H9 (cell line): ENCODE results near the gene TCN2. TPM values are rescaled to one million over a fixed set of nuclear protein-coding genes. Genes with fewer than 3 reads are reported as not detected.

Experiments used
- DNase-seq: peaks from one replicate; pipeline ENCODE4 v3.0.0-alpha.2; 2017
- H2AFZ ChIP-seq: one replicate; pipeline ENCODE4 v1.6.1; 2013; ENCODE audit warnings: mild to moderate bottlenecking, low read length, control low read depth, moderate library complexity
- H2AK5ac ChIP-seq: 2 replicates; pipeline ENCODE4 v1.6.1; 2013; ENCODE audit warnings: low read length, control low read depth, mixed read lengths; ENCODE audit not compliant: insufficient read length
- H2BK120ac ChIP-seq: one replicate; pipeline ENCODE4 v1.6.1; 2013; ENCODE audit warnings: low read depth, mild to moderate bottlenecking, low read length, control low read depth, inconsistent platforms; ENCODE audit not compliant: poor library complexity, severe bottlenecking
- H2BK12ac ChIP-seq: 2 replicates; pipeline ENCODE4 v1.6.1; 2013; ENCODE audit warnings: low read length, control low read depth, mixed read lengths, low read depth; ENCODE audit not compliant: insufficient read length
- H2BK15ac ChIP-seq: 2 replicates; pipeline ENCODE4 v1.6.1; 2013; ENCODE audit warnings: low read depth, low read length, control low read depth
- H2BK20ac ChIP-seq: one replicate; pipeline ENCODE4 v1.6.1; 2013; ENCODE audit warnings: low read depth, mild to moderate bottlenecking, low read length, control low read depth, inconsistent platforms; ENCODE audit not compliant: poor library complexity, severe bottlenecking
- H2BK5ac ChIP-seq: 2 replicates; pipeline ENCODE4 v1.6.1; 2013; ENCODE audit warnings: low read length, control low read depth, mixed read lengths; ENCODE audit not compliant: insufficient read length
- H3K14ac ChIP-seq: 2 replicates; pipeline ENCODE4 v1.6.1; 2013; ENCODE audit warnings: low read length, control low read depth; ENCODE audit not compliant: insufficient read depth
- H3K18ac ChIP-seq: 2 replicates; pipeline ENCODE4 v1.6.1; 2013; ENCODE audit warnings: low read depth, mild to moderate bottlenecking, mixed read lengths, low read length, control low read depth; ENCODE audit not compliant: insufficient read length
- H3K23ac ChIP-seq: 2 replicates; pipeline ENCODE4 v1.6.1; 2013; ENCODE audit warnings: low read length, control low read depth, mixed read lengths, low read depth; ENCODE audit not compliant: insufficient read length
- H3K23me2 ChIP-seq: 2 replicates; pipeline ENCODE4 v1.6.1; 2013; ENCODE audit warnings: low read depth, mild to moderate bottlenecking, mixed read lengths, low read length, control low read depth; ENCODE audit not compliant: insufficient read length, poor library complexity, severe bottlenecking
- H3K27ac ChIP-seq: 2 replicates; pipeline ENCODE4 v1.5.1; 2013; ENCODE audit warnings: low read length, control low read depth, mixed read lengths, low read depth; ENCODE audit not compliant: insufficient read length
- H3K27me3 ChIP-seq: 2 replicates; pipeline ENCODE4 v1.6.1; 2013; ENCODE audit warnings: low read length, control low read depth, inconsistent platforms; ENCODE audit not compliant: insufficient read depth
- H3K4ac ChIP-seq: 2 replicates; pipeline ENCODE4 v1.6.1; 2013; ENCODE audit warnings: low read depth, mild to moderate bottlenecking, control low read depth, inconsistent platforms, low read length, moderate library complexity
- H3K4me1 ChIP-seq: 2 replicates; pipeline ENCODE4 v1.6.1; 2013; ENCODE audit warnings: low read length, control low read depth, inconsistent platforms; ENCODE audit not compliant: insufficient read depth
- H3K4me2 ChIP-seq: 2 replicates; pipeline ENCODE4 v1.6.1; 2013; ENCODE audit warnings: low read length, control low read depth, mixed read lengths; ENCODE audit not compliant: insufficient read length, insufficient read depth
- H3K56ac ChIP-seq: 2 replicates; pipeline ENCODE4 v1.6.1; 2013; ENCODE audit warnings: low read depth, mild to moderate bottlenecking, mixed read lengths, low read length, control low read depth; ENCODE audit not compliant: insufficient read length
- H3K79me1 ChIP-seq: 2 replicates; pipeline ENCODE4 v1.6.1; 2013; ENCODE audit warnings: low read depth, mild to moderate bottlenecking, moderate library complexity, low read length, control low read depth, inconsistent platforms; ENCODE audit not compliant: insufficient read depth, poor library complexity, severe bottlenecking
- H3K79me2 ChIP-seq: 2 replicates; pipeline ENCODE4 v1.6.1; 2013; ENCODE audit warnings: low read length, control low read depth, inconsistent platforms; ENCODE audit not compliant: insufficient read depth
- H3K9ac ChIP-seq: 2 replicates; pipeline ENCODE4 v1.6.1; 2013; ENCODE audit warnings: low read length, control low read depth, mixed read lengths; ENCODE audit not compliant: insufficient read length; ENCODE audit errors: extremely low read depth
- H3K9me3 ChIP-seq: one replicate; pipeline ENCODE4 v1.6.1; 2013; ENCODE audit warnings: low read depth, low read length, inconsistent platforms; ENCODE audit not compliant: control insufficient read depth
- H3T11ph ChIP-seq: one replicate; pipeline ENCODE4 v1.6.1; 2013; ENCODE audit warnings: mild to moderate bottlenecking, low read length, control low read depth, inconsistent platforms
- H4K20me1 ChIP-seq: one replicate; pipeline ENCODE4 v1.6.1; 2013; ENCODE audit not compliant: control insufficient read depth, insufficient read length, insufficient read depth
- H4K5ac ChIP-seq: 2 replicates; pipeline ENCODE4 v1.6.1; 2013; ENCODE audit warnings: low read depth, mild to moderate bottlenecking, mixed read lengths, low read length, control low read depth; ENCODE audit not compliant: insufficient read length
- H4K8ac ChIP-seq: replicated peaks from 2 replicates; pipeline ENCODE4 v1.6.1; 2013; ENCODE audit warnings: low read length, control low read depth, mixed read lengths, low read depth; ENCODE audit not compliant: insufficient read length
- H4K91ac ChIP-seq: 2 replicates; pipeline ENCODE4 v1.6.1; 2013; ENCODE audit warnings: low read depth, mild to moderate bottlenecking, moderate library complexity, mixed read lengths, low read length, control low read depth; ENCODE audit not compliant: insufficient read length
- H3K27ac Mint-ChIP-seq, 3 experiments: 2 replicates in 2 of 3; 3 replicates in 1 of 3; pipeline ENCODE4 v1.8.0; 2020 to 2021; ENCODE audit warnings: mixed read lengths in 3 of 3, mild to moderate bottlenecking in 1 of 3, moderate library complexity in 1 of 3
- H3K27me3 Mint-ChIP-seq: 2 replicates; pipeline ENCODE4 v1.8.0; 2021; ENCODE audit warnings: low read depth, mild to moderate bottlenecking, moderate library complexity, mixed read lengths
- H3K36me3 Mint-ChIP-seq, 3 experiments: 2 replicates in 2 of 3; 3 replicates in 1 of 3; pipeline ENCODE4 v1.8.0; 2020 to 2021; ENCODE audit warnings: low read depth in 3 of 3, mixed read lengths in 3 of 3; ENCODE audit not compliant: insufficient read depth in 1 of 3
- H3K4me1 Mint-ChIP-seq, 2 experiments: 2 replicates each; pipeline ENCODE4 v1.8.0; 2020; ENCODE audit warnings: mixed read lengths in 2 of 2
- H3K4me3 Mint-ChIP-seq, 2 experiments: 2 replicates in 1 of 2; 3 replicates in 1 of 2; pipeline ENCODE4 v1.8.0; 2020 to 2021; ENCODE audit warnings: mild to moderate bottlenecking in 2 of 2, mixed read lengths in 2 of 2, moderate library complexity in 1 of 2
- H3K9me3 Mint-ChIP-seq, 2 experiments: 2 replicates in 1 of 2; 3 replicates in 1 of 2; pipeline ENCODE4 v1.8.0; 2020; ENCODE audit warnings: mild to moderate bottlenecking in 2 of 2, mixed read lengths in 2 of 2, moderate library complexity in 1 of 2
- CTCF ChIP-seq: fragments of 200-600 bp; sonication (generic); conservative IDR thresholded peaks from 3 replicates; pipeline ENCODE4 v1.8.0; 2021; ENCODE audit warnings: antibody characterized with exemption, mild to moderate bottlenecking
- WGBS: extraction: QIAGEN DNeasy Blood & Tissue Kit; methylation state at CpG from one replicate; pipeline ENCODE4 v1.1.7; 2013; ENCODE audit warnings: missing lambda C conversion rate, low lambda C conversion rate, mixed read lengths; ENCODE audit not compliant: insufficient read length; ENCODE audit errors: extremely low coverage; 5-methylcytosine and 5-hydroxymethylcytosine counted together
- total RNA-seq: library from RNA; stranded (reverse); gene quantifications from 2 replicates; pipeline ENCODE4 v1.2.1, GENCODE V29; 2021

The TCN2 gene
- total RNA-seq, 1 experiment from 2014 or later = 42.2 TPM

- WGBS = no CpG with 5 or more reads among the region's 7 CpGs
- H3K27me3 ChIP-seq = no peaks in the 10 kb centered on the region
- H4K8ac ChIP-seq = no peak overlapping the region
- Mint-ChIP-seq H3K9me3 (no peaks in the 10 kb centered on the region), H3K4me1 (peaks cover 5% of the 10 kb centered on the region in 2 experiments), H3K36me3 (peaks cover 42 to 82% (median 79%) of the 10 kb centered on the region in 3 experiments), H3K27me3 (no peaks in the 10 kb centered on the region), H3K4me3 (no peak overlapping the region), H3K27ac (no peak overlapping the region)
- H3K9me3 ChIP-seq = no peaks in the 10 kb centered on the region
- no peak overlapping the region for H2AFZ ChIP-seq
- H3K56ac ChIP-seq = no peak overlapping the region
- H3K9ac ChIP-seq = no peak overlapping the region
- no peak overlapping the region for H2BK5ac ChIP-seq
- no peak overlapping the region for H4K91ac ChIP-seq
- no peak overlapping the region for H2BK12ac ChIP-seq
- TF ChIP-seq CTCF = no peak
- no peak overlapping the region for H2AK5ac ChIP-seq
- H2BK20ac ChIP-seq = no peak overlapping the region
- no peak overlapping the region for H3T11ph ChIP-seq
- no peak overlapping the region for H3K18ac ChIP-seq
- no peak overlapping the region for H3K23ac ChIP-seq
- H3K4ac ChIP-seq = no peak overlapping the region
- H3K23me2 ChIP-seq = no peaks in the 10 kb centered on the region
- H4K5ac ChIP-seq = no peak overlapping the region
- no peaks in the 10 kb centered on the region for H3K79me2 ChIP-seq
- no peak overlapping the region for H3K4me2 ChIP-seq
- H3K27ac ChIP-seq = no peak overlapping the region
- H4K20me1 ChIP-seq = no peaks in the 10 kb centered on the region
- no peaks in the 10 kb centered on the region for H3K79me1 ChIP-seq
- H3K4me1 ChIP-seq = no peaks in the 10 kb centered on the region
- no peak overlapping the region for H3K14ac ChIP-seq
- DNase-seq = no peak
- H2BK15ac ChIP-seq = no peak overlapping the region
- no peak overlapping the region for H2BK120ac ChIP-seq
Measured at GRCh38 chr22:30614268-30614667, 7.3 kb downstream of the TCN2 start.
